DMS114 treated with DMSO at 0.1 percent for 48 hours (cell line): ENCODE measurements around the gene DFFB.

Experiments used
- DNase-seq: peaks from one replicate; lab custom pipeline; 2025; ENCODE audit not compliant: unreplicated experiment; lab: John Stamatoyannopoulos, UW

The DFFB gene

GRCh38 chr1:3894626-3895278 lies 37.5 kb downstream of the DFFB start:
- no peak for DNase-seq

GRCh38 chr1:3895279-3895950 lies 38.1 kb downstream of the DFFB start:
- DNase-seq = no peak

GRCh38 chr1:3895951-3896325 lies 38.7 kb downstream of the DFFB start:
- DNase-seq = no peak

DNA sequence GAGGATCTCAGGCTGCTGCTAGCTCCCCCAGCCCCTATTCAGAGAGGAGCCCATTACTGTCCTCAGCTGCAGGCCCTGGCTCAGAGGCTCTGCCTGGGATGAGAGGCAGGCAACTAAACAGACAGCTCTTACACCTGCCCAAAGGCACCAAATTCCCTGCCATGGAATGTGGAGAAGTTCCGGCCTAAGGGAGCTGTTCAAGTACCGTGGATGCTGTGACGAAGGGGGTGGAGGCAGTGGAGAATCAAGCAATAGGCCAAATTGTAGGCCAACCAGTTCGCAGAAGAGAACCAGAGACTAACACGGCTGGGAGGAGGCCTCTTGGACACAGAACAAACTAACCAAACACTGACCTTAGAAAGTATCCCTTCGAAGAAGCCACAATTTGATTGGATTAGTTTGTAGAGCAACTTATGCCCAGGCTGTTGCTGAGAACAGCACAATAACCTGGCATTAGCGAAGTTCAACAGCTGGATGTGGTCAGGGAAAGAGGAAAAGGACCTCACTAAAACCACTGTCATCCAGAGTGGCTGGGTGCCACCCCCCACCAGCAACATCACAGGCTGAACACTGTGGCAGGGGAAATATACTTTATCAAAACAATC lies 39.2 kb downstream of the DFFB start:
- no peak for DNase-seq

DNA sequence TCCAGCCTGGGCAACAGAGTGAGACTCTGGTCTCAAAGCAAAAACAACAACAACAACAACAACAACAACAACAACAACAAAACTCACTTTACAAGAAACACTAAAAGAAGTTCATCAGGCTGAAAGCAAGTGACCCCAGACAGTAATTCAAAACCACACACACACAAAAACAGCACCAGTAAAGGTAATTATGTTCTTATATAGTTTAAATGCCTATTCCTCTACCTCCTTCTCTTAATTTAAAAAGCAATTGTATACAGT lies 41.1 kb downstream of the DFFB start:
- no peak for DNase-seq

DNA sequence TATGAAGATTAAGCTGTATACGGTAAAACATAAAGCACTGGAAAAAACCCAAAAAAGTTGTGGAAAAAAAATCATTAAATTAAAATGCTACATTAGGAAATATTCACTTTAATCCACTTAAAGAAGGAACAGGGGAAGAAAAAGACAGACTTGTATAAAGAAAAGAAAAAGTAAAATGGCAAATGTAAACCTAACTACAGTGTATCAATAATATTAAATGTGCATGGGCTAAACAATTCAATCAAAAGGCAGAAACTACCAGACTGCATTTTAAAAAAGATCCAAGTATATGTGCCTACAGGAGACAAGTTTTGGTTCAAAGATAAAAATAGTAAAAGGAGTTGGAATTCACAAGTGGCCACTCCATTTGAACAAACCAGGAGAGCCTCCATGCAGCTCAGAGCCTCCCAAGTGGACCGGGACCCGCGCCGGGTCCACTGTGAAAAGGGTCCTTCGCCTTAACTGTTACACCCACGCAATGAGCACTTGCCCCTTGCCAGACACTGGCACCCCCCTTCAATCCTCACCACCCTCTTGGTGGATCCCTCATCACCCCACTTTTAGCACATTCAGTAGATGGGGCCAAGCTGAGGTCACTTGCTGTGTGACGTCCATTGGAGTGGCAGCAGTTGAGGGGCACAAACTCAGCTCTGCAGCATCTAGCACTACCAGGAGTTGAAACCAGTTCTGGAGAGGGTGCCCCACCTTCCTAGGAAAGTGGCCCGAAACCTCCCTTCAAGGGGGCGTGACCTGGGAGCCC lies 41.9 kb downstream of the DFFB start:
- no peak for DNase-seq

- no peak for DNase-seq
Measured at GRCh38 chr1:3899754-3900149, 42.5 kb downstream of the DFFB start.

GRCh38 chr1:3900150-3900968 lies 43.1 kb downstream of the DFFB start, which contains the start of gene C1orf174:
C1orf174 (minus strand) TSS chr1:3900272; CDS start chr1:3900186, 86 bp downstream.
- DNase-seq = peak; percentile 95

DNA sequence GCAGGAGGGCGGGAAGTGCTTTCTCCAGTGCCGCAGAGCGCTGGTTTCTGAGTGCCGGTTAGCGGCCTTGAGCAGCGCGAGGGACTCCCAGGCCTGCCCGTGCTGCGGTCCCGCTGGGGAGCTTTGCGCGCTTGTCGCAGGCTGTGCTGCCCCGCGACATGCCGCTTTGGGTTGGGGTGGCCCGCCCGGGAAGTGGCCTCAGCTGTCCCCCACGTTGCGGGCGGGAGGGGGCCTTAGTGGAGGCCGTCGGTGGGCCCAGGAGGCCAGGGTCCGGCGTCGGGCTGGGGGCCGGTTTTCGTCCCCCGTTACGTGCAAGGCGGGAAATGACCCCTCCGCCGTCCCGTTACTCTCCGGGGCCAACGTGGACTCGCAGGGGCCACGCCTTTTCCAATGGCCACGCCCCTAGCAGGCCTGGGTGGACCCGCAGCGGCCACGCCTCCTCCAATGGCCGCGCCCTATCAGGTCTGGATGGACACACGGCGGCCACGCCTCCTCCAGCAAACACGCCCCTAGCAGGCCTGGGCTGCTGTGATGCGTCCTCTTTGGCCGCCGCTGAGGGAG lies 43.8 kb downstream of the DFFB start:
- DNase-seq = peak; percentile 81

- DNase-seq = no peak
Measured at GRCh38 chr1:3902111-3902511, 44.8 kb downstream of the DFFB start.

DNA sequence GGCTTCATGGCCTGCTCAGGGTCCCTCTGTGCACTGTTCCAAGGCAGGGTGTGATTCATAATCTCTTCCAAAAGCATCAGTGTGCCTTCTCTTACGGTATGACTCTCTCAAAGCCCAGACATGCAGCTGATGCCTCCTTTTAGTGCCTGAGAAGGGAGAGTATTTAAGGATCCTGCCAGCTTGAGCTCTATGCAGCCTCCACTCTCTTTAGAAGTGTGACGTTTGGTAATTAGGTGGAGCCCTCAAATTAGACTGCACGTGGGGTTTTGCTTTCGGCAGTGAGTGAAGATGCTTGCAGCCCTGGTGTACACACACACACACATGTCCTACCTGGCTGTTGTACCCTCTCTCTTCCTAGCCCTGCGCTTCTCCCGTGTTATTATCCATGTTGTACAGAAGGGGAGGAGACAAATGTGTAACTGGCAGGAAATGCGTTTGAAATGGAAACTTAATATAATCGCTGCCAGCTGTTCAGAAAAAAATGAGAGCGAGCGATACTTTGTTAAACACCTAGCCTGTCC lies 45.4 kb downstream of the DFFB start:
- DNase-seq = no peak

GRCh38 chr1:3903141-3904005 lies 46.1 kb downstream of the DFFB start:
- DNase-seq = no peak

GRCh38 chr1:3904006-3904842 lies 46.9 kb downstream of the DFFB start:
- no peak for DNase-seq

DNA sequence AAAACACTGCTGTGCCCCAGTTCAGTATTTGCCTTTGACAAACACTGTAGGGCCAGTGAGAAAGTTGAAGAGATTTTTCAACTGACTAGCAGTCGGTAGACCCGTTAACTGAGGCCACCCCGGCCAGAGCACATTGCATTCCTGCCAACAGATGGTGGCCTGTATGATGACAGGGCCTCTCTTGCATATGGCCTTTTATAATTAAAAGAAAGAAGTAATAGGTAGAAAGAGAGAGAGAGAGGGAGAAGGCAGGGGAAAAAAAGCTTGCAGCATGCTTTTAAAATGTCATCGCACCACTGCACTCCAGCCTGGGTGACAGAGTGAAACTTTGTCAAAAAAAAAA lies 47.5 kb downstream of the DFFB start:
- no peak for DNase-seq

DNA sequence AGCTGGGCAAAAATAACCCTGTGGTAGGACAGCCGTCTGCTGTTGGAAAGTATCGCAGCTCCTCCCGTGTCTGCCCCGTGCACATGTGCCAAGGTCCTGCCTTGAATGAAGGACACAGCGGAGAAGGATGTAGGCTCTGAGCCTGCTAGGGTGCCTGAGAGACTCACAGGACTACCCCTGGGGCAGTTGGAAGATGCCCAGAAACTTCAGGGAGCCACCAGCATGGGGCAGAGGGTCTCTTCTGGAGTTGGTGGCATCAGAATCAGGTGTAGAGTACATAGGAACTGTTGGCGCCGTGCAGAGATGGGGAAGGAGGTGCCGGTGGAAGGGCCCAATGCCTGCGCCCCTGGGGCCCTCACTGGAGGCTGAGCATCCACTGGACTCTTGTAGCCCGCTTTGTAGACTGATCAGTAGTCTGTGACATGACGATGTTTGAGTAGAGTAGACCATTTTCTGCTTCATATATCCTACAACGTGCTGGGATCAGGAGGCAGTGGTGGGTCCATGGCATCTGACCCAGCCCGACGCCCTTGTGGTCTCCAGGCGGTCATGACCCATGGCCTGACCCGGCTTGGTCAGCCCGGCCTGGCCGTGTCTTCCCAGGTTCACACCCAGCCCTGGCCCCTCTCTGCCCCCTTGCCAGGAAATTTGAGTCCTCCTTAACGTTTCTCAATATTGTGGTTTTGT lies 48.1 kb downstream of the DFFB start:
- DNase-seq = no peak

DNA sequence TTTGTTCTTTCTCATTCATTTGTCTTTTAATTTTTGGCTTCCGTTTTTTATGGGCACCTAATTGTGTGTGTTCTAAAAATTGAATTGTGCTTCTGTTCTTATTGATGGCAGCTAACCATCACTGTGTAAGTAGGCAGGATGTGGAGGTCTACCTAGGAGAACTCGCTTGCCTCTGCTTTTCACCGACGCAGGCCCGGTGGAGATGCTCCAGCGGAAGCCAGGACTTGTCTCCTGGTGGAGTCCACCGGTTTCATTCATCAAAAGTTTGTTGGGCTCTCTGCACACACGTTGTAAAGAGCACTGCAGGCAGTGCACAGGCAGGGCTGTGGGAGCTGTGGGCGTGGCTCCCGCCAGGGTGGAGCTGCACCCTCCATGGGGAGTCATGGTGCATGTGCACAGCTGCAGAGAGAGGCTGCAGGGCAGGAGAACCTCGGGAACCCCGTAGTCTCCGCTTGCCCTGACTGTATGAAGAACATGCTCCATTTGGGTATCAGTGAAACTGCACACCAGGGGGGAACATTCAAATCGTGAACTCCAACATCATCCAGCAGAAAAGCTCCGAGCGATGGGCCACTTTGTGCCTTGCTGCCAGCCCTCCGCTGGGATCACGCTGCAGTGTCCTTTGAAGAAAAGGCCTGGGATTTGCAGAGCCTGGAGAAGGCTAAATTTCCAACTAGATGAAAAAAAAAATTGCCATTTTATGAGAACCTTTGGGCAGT lies 48.8 kb downstream of the DFFB start:
- no peak for DNase-seq

DNA sequence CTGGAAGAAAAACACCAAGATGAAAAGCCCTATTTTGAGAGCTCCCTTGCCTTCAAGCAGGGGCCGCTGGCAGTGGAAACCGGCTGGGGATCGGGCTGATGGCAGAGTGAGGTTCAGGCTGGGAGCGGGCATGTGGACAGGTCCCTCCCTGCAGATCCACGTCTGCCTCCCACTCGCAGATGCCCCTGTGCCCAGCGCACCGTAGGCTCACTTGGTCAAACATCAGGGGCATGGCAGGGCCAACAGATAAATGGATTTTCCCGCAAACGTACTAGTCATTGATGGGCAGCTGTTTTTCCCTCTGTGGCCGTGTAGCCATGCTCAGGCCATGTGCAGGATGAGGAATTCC lies 49.4 kb downstream of the DFFB start:
- no peak for DNase-seq

DNA sequence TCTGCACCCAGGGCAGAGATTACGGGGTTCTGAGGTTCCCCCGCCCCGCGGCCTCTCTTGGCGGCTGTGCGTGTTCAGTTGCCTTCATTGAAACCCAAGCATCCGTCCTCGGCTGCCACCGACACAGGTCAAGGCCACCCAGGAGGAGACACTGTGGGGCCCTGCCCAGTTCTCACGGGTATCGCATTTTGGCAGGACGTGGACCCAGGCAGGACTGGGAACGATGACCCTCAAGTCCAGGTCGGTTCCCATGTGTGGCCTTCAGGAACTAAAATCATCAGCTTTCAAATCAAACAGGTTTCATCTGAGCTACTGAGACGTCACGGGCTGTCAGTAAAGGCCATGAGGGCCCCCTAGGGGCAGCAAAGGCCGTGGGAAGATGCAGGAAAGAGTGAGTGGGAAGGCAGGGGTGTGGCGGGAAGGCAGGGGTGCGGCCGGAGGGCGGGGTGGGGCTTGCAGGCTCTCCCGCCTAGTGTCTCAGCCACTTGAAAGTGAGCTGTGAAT lies 49.8 kb downstream of the DFFB start:
- no peak for DNase-seq
